Neural cell (in vitro differentiated cells): ENCODE measurements around the gene PPL. TPM values are rescaled to one million over a fixed set of nuclear protein-coding genes. Genes with fewer than 3 reads are reported as not detected.
A peak's percentile ranks its signal among the peaks of the same experiment; 100 is the strongest.

Source experiments
- H2AFZ ChIP-seq: fragments of 200-600, 300-800 bp; sonication (generic), shearing (Covaris generic); 2 replicates; pipeline ENCODE4 v1.6.0; 2014; ENCODE audit warnings: low read depth, mild to moderate bottlenecking, antibody characterized with exemption, low read length, moderate library complexity
- H3F3A ChIP-seq: fragments of 200-600 bp; shearing (Covaris generic); 2 replicates; pipeline ENCODE4 v1.6.1; 2016; ENCODE audit warnings: mild to moderate bottlenecking, moderate library complexity, mixed read lengths, antibody characterized with exemption, low read length; ENCODE audit not compliant: insufficient read depth, poor library complexity, severe bottlenecking
- H3K27ac ChIP-seq: fragments of 200-600, 300-800 bp; sonication (generic), shearing (Covaris generic); 2 replicates; pipeline ENCODE4 v1.5.1; 2014; ENCODE audit warnings: mild to moderate bottlenecking, low read length, moderate library complexity
- H3K27me3 ChIP-seq: fragments of 300-800, 200-600 bp; sonication (generic), shearing (Covaris generic); 2 replicates; pipeline ENCODE4 v1.6.0; 2014; ENCODE audit warnings: mild to moderate bottlenecking, low read depth, low read length, moderate library complexity; ENCODE audit not compliant: insufficient read depth
- H3K36me3 ChIP-seq: fragments of 300-800, 200-600 bp; sonication (generic), shearing (Covaris generic); 2 replicates; pipeline ENCODE4 v1.5.1; 2014; ENCODE audit warnings: mild to moderate bottlenecking, antibody characterized with exemption, low read length, moderate library complexity; ENCODE audit not compliant: insufficient read depth
- H3K4me2 ChIP-seq: fragments of 300-800, 200-600 bp; sonication (generic), shearing (Covaris generic); 2 replicates; pipeline ENCODE4 v1.6.0; 2014; ENCODE audit warnings: mild to moderate bottlenecking, low read length
- H3K4me3 ChIP-seq: fragments of 300-800, 200-600 bp; sonication (generic), shearing (Covaris generic); 2 replicates; pipeline ENCODE4 v1.5.1; 2014; ENCODE audit warnings: mild to moderate bottlenecking, low read length, moderate library complexity
- H3K79me2 ChIP-seq: fragments of 200-600 bp; shearing (Covaris generic); replicated peaks from 2 replicates; pipeline ENCODE4 v1.6.0; 2014; ENCODE audit warnings: mild to moderate bottlenecking, low read length, moderate library complexity; ENCODE audit not compliant: insufficient read depth
- H3K9ac ChIP-seq: fragments of 300-800, 200-600 bp; sonication (generic), shearing (Covaris generic); 2 replicates; pipeline ENCODE4 v1.6.1; 2016; ENCODE audit warnings: mild to moderate bottlenecking, low read length, mixed read lengths
- H3K9me2 ChIP-seq: fragments of 200-600 bp; shearing (Covaris generic); 2 replicates; pipeline ENCODE4 v1.6.1; 2016; ENCODE audit warnings: mild to moderate bottlenecking, low read length, mixed read lengths; ENCODE audit not compliant: insufficient read depth
- H3K9me3 ChIP-seq: fragments of 200-600, 300-800 bp; sonication (generic), shearing (Covaris generic); 2 replicates; pipeline ENCODE4 v1.6.1; 2016; ENCODE audit warnings: mild to moderate bottlenecking, mixed run types, low read length, moderate library complexity, mixed read lengths
- H4K20me1 ChIP-seq: fragments of 200-600 bp; shearing (Covaris generic); 2 replicates; pipeline ENCODE4 v1.6.1; 2016; ENCODE audit warnings: mild to moderate bottlenecking, mixed run types; ENCODE audit not compliant: insufficient read depth
- EP300 ChIP-seq: fragments of 450-650 bp; conservative IDR thresholded peaks from 2 replicates; pipeline ENCODE4 v1.6.1; 2014; ENCODE audit warnings: antibody characterized with exemption, mild to moderate bottlenecking, moderate library complexity; ENCODE audit not compliant: poor library complexity, severe bottlenecking
- EZH2 ChIP-seq: fragments of 200-600, 300-800 bp; shearing (Covaris generic), sonication (generic); IDR thresholded peaks from 2 replicates; pipeline ENCODE4 v1.6.1; 2014; ENCODE audit warnings: antibody characterized with exemption, low read length, borderline replicate concordance, mild to moderate bottlenecking; ENCODE audit not compliant: insufficient read depth, poor library complexity, severe bottlenecking
- MXI1 ChIP-seq: fragments of 450-650 bp; conservative IDR thresholded peaks from 2 replicates; pipeline ENCODE4 v1.6.1; 2014; ENCODE audit warnings: antibody characterized with exemption, mild to moderate bottlenecking; ENCODE audit not compliant: poor library complexity, severe bottlenecking
- POLR2AphosphoS5 ChIP-seq: IDR thresholded peaks from 2 replicates; pipeline ENCODE4 v1.6.1; 2012
- RAD21 ChIP-seq: fragments of 450-650 bp; conservative IDR thresholded peaks from 2 replicates; pipeline ENCODE4 v1.6.1; 2014; ENCODE audit warnings: antibody characterized with exemption, mild to moderate bottlenecking, moderate library complexity
- SMC3 ChIP-seq: fragments of 450-650 bp; conservative IDR thresholded peaks from 2 replicates; pipeline ENCODE4 v1.6.1; 2014; ENCODE audit warnings: antibody characterized with exemption, mild to moderate bottlenecking, moderate library complexity; ENCODE audit not compliant: poor library complexity
- TAF1 ChIP-seq: IDR thresholded peaks from 2 replicates; pipeline ENCODE4 v1.6.1; 2012; ENCODE audit warnings: low read depth
- polyA plus RNA-seq: library from polyadenylated mRNA; depleted of rRNA; stranded (reverse); fragments of >200 nt; gene quantifications from 2 replicates; pipeline ENCODE4 v1.2.3, GENCODE V29; 2014
- TF ChIP-seq, protein P1 (sequence below): fragments of 450-650 bp; IDR thresholded peaks from 2 replicates; pipeline ENCODE4 v1.5.1; 2014; ENCODE audit warnings: antibody characterized with exemption, mild to moderate bottlenecking, moderate library complexity; ENCODE audit not compliant: poor library complexity, severe bottlenecking
- TF ChIP-seq, protein P2 (sequence below): IDR thresholded peaks from 2 replicates; pipeline ENCODE4 v1.6.1; 2012; ENCODE audit warnings: borderline replicate concordance

Gene PPL
- polyA plus RNA-seq, 1 donor from 2014 or later, result 0.81 TPM

DNA sequence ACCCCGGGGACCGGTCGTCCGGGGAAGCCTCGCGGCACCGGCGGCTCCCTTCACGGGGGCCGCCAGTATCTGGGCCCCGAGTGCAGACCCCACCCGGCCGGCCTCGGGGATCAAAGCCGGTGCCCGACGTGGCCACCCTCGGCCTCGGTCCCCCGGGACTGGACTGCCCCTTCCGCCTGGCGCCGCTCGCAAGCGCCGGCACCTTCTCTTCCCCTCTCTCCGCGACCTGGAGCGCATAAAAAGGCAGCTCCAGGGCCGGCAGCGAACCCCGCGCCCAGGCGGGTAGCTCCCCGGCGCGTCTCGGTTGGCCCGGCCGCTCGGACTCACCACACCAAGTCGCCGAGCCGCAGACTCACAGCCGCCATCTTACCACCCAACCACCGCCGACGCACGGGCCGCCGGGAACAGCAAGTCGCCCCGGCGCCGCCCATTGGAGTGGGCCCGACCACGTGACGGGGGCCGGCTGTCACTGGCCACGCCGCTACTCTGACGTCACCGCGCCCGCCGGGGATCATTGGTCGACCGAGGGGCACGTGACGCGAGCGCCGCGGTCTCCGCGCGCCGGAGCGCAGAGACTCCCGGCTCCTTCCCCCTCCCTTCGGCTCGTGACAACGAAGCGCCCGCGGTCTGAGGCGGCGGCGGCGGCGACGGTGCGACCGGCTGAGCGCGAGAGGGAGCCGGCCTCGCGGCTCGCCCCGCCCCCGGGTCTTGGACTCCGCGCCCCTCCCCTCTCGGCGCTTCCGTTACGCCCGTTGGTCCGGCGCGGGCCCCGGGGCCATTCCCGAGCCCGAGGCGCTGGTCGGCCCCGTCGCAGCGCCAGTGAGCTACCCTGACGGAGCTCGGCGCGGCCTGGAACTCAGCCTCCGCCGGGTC lies 89.8 kb downstream of the PPL start, which contains the start of the genes GLYR1 and UBN1:
TSS of gene GLYR1 (minus strand) at position 388 of the 873 bp plus-strand sequence. CDS start at position 365, 23 bp downstream.
TSS of gene UBN1 (plus strand) at position 581 of the 873 bp plus-strand sequence. CDS start 5,437 bp downstream, outside the sequence.
- H3K27ac ChIP-seq, result peak within 1 kb of the TSS; percentile 87
- H3K79me2 ChIP-seq, result peaks cover 60% of the 10 kb centered on the region
- peak within 1 kb of the TSS; percentile 80 for H2AFZ ChIP-seq
- H3F3A ChIP-seq, result no peaks in the 10 kb centered on the region
- peak within 1 kb of the TSS; percentile 91 for H3K4me2 ChIP-seq
- no peaks in the 10 kb centered on the region for H4K20me1 ChIP-seq
- no peaks in the 10 kb centered on the region for H3K27me3 ChIP-seq
- H3K9ac ChIP-seq, result peak within 1 kb of the TSS; percentile 92
- H3K9me3 ChIP-seq, result no peaks in the 10 kb centered on the region
- H3K4me3 ChIP-seq, result peak within 1 kb of the TSS; percentile 98
- peak; percentile 68 for TF ChIP-seq MXI1
- TF ChIP-seq POLR2AphosphoS5, result peak; percentile 88
- TF ChIP-seq EP300, result peak; percentile 28
- TF ChIP-seq TAF1, result peak; percentile 88
- TF ChIP-seq, protein P1, sequence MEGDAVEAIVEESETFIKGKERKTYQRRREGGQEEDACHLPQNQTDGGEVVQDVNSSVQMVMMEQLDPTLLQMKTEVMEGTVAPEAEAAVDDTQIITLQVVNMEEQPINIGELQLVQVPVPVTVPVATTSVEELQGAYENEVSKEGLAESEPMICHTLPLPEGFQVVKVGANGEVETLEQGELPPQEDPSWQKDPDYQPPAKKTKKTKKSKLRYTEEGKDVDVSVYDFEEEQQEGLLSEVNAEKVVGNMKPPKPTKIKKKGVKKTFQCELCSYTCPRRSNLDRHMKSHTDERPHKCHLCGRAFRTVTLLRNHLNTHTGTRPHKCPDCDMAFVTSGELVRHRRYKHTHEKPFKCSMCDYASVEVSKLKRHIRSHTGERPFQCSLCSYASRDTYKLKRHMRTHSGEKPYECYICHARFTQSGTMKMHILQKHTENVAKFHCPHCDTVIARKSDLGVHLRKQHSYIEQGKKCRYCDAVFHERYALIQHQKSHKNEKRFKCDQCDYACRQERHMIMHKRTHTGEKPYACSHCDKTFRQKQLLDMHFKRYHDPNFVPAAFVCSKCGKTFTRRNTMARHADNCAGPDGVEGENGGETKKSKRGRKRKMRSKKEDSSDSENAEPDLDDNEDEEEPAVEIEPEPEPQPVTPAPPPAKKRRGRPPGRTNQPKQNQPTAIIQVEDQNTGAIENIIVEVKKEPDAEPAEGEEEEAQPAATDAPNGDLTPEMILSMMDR, result no peak
- peak; percentile 58 for TF ChIP-seq SMC3
- no peak for TF ChIP-seq RAD21
- TF ChIP-seq, protein P2, sequence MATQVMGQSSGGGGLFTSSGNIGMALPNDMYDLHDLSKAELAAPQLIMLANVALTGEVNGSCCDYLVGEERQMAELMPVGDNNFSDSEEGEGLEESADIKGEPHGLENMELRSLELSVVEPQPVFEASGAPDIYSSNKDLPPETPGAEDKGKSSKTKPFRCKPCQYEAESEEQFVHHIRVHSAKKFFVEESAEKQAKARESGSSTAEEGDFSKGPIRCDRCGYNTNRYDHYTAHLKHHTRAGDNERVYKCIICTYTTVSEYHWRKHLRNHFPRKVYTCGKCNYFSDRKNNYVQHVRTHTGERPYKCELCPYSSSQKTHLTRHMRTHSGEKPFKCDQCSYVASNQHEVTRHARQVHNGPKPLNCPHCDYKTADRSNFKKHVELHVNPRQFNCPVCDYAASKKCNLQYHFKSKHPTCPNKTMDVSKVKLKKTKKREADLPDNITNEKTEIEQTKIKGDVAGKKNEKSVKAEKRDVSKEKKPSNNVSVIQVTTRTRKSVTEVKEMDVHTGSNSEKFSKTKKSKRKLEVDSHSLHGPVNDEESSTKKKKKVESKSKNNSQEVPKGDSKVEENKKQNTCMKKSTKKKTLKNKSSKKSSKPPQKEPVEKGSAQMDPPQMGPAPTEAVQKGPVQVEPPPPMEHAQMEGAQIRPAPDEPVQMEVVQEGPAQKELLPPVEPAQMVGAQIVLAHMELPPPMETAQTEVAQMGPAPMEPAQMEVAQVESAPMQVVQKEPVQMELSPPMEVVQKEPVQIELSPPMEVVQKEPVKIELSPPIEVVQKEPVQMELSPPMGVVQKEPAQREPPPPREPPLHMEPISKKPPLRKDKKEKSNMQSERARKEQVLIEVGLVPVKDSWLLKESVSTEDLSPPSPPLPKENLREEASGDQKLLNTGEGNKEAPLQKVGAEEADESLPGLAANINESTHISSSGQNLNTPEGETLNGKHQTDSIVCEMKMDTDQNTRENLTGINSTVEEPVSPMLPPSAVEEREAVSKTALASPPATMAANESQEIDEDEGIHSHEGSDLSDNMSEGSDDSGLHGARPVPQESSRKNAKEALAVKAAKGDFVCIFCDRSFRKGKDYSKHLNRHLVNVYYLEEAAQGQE, result no peak
- no peak for TF ChIP-seq EZH2
- H3K9me2 ChIP-seq, result no peaks in the 10 kb centered on the region
- no peaks in the 10 kb centered on the region for H3K36me3 ChIP-seq

DNA sequence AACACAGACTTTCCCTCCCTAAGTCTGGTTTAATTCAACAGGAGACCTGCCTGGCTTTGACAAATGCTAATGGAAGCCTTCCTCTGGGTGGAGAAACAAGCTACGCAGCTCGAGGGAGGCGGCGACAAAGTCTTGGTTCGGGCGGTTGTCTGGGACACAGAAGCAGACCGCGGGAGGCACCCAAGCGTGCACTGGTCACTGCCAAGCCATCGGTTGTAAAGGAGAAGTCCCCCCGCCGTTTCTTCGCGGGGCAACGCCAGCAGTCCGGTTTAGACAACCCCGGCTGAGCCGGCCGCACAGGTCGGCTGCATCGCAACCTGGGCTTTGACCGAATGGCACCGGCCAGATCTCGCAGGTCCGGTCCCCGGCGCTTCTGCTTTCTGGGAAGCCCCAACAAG lies 90.4 kb downstream of the PPL start:
- Histone ChIP-seq H3K9ac (peak overlapping the region; percentile 92), H3K9me3 (no peaks in the 10 kb centered on the region), H3K79me2 (peaks cover 59% of the 10 kb centered on the region), H3K27ac (peak overlapping the region; percentile 87), H3K36me3 (no peaks in the 10 kb centered on the region), H3K4me2 (peak overlapping the region; percentile 70), H3F3A (no peaks in the 10 kb centered on the region), H3K4me3 (peak overlapping the region; percentile 98), H2AFZ (peak overlapping the region; percentile 80), H3K27me3 (no peaks in the 10 kb centered on the region), H3K9me2 (no peaks in the 10 kb centered on the region), H4K20me1 (no peaks in the 10 kb centered on the region)
- TF ChIP-seq SMC3 (no peak), MXI1 (no peak), RAD21 (no peak), POLR2AphosphoS5 (no peak), EP300 (no peak)
- TF ChIP-seq, protein P2, result no peak
- TF ChIP-seq, protein P1, result no peak
